Glomerular visceral epithelial cell (primary cell): ENCODE results near the gene FBLN2.
"Not testable (repeated sequence)": the region's sequence is repeated elsewhere in the genome, so short reads cannot be mapped to it uniquely, and the experiment has no call there.

Source experiments
- DNase-seq: peaks from one replicate; pipeline ENCODE4 v3.0.0-alpha.2; 2016; ENCODE audit errors: extremely low spot score

The FBLN2 gene

DNA sequence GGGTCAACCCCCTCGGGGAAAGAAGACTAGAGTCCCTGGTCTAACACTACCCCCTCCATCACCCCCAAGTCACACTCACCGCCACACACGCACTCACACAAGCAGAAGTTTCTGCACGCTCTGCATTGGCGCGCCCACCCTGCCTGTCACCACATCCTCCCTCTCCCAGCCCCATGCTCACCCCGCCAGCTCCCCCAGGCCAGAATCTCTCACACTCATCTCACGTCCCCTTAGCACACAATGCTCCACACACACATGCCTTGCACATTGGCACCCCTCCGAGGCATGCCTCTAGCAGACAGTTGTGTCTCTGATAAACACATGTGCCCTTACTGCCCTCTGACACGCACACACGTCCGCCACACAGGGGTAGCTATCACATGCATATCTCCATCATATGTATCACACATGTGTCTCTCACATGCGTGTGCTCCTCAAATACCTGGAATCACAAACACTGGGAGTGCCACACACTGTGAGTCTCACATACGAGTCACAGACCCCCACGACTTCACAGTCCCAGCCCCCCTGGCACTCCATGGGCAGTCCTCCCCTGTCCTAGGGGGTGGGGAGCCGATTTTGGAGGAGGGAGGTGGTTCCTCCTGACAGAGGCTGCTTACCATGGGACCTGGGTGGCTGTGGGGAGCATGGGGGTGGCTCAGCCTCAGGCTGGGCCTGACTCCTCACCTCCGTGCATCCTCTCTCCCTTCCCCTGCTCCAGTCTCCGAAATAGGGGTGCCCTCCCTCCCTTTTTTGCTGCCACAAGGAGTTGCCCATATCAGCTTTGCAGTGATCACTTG is 898 bp downstream of the FBLN2 start:
- no peak for DNase-seq

- DNase-seq: no peak
Measured at GRCh38 chr3:13550423-13550690, 1.4 kb downstream of the FBLN2 start.

GRCh38 chr3:13550791-13551360 is 2.0 kb downstream of the FBLN2 start:
- DNase-seq: no peak

- no peak for DNase-seq
Measured at GRCh38 chr3:13552857-13553652, 4.1 kb downstream of the FBLN2 start.

- DNase-seq: no peak
Measured at GRCh38 chr3:13553686-13554085, 4.8 kb downstream of the FBLN2 start.

GRCh38 chr3:13555753-13556152 is 6.8 kb downstream of the FBLN2 start:
- no peak for DNase-seq

DNA sequence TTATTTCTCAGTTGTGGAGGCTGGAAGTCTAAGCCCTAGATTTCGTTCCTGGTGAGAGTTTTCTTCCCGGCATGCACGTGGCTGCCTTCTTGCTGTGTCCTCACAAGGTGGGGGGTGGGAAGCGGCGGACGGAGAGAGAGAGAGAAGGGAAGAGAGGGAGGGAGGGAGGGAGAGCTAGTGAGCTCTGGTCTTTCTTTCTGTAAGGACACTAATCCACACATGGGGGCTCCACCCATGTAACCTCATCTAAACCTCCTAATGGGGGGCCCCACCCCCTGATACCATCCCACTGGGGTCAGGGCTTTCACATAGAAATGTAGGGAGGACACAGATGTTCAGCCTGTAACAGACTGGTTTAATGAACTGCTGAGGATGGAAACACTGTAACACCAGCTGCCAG is 7.3 kb downstream of the FBLN2 start:
- no peak for DNase-seq

- DNase-seq: no peak
Measured at GRCh38 chr3:13556917-13557316, 8.0 kb downstream of the FBLN2 start.

GRCh38 chr3:13557417-13557816 is 8.5 kb downstream of the FBLN2 start:
- no peak for DNase-seq

- no peak for DNase-seq
Measured at GRCh38 chr3:13557926-13558325, 9.0 kb downstream of the FBLN2 start.

DNA sequence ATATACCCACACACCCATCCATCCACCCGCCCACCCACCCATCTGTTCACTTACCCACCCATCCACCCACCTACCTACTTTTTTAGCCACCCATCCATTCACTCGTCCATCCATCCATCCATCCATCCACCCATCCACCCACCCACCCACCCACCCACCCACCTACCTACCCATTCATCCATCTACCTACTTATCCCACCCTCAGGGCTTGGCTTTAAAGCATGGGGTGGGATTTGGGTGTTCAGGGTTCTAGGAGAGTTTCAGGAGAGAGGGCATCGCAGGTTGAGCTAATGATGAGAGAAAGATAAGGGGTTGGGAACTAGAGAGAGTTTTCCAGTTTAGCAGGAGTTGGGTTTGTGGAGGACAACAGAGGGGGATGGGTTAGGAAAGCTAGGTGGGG is 9.7 kb downstream of the FBLN2 start:
- DNase-seq: no peak

GRCh38 chr3:13559764-13560525 is 11.0 kb downstream of the FBLN2 start:
- DNase-seq: no peak

DNA sequence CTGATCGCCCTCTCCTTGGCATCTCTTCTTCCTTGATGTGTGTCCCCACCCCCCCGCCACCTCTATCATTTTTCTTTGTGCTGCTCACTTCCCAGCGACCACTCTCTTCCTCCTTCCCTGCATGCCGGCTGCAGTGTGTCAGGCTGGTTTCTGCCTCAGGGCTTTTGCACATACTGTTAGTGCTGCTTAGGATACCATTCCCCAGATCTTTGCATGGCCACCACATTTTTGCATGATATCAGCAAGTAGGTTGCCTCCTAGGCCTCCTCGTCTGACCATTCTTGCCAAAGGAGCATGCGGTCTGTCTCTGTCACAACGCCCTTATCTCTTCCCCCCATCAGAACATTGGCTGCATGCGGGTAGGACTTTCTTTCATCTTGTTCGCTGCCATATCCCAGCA is 12.5 kb downstream of the FBLN2 start:
- DNase-seq: no peak

GRCh38 chr3:13561967-13562366 is 13.0 kb downstream of the FBLN2 start:
- no peak for DNase-seq

DNA sequence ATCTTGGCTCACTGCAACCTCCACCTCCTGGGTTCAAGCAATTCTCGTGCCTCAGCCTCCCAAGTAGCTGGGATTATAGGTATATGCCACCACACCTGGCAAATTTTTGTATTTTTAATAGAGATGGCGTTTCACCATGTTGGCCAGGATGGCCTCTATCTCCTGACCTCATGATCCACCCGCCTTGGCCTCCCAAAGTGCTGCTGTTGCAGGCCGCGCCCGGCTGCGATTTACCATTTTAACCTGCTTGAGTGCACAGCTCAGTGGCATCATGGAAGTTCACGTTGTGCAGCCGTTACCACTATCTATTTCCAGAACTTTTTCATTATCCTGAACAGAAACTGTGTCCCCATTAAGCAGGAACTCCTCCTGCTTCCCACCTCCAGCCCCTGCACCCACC is 13.5 kb downstream of the FBLN2 start:
- DNase-seq: not testable (repeated sequence)

DNA sequence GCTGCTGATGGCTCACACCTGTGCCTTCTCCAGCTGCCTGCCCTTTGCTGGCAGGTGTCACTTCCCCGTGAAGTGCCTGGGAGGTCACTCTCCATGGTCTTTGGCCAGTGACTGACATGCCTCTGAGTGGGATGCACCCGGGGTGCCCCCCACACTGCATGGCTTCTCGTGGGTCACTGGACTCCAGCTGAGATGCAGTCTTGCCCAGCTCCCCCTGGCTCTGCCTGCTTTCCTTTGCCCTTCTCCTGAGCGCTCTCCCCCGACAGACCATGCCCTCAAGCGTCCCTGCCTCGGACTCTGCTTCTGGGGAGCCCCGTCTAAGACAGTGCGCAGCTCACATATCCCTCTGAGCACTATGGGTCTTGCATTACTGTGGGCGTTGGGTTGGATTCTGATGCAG is 14.4 kb downstream of the FBLN2 start:
- DNase-seq: no peak

GRCh38 chr3:13563911-13564310 is 15.0 kb downstream of the FBLN2 start:
- DNase-seq: no peak

DNA sequence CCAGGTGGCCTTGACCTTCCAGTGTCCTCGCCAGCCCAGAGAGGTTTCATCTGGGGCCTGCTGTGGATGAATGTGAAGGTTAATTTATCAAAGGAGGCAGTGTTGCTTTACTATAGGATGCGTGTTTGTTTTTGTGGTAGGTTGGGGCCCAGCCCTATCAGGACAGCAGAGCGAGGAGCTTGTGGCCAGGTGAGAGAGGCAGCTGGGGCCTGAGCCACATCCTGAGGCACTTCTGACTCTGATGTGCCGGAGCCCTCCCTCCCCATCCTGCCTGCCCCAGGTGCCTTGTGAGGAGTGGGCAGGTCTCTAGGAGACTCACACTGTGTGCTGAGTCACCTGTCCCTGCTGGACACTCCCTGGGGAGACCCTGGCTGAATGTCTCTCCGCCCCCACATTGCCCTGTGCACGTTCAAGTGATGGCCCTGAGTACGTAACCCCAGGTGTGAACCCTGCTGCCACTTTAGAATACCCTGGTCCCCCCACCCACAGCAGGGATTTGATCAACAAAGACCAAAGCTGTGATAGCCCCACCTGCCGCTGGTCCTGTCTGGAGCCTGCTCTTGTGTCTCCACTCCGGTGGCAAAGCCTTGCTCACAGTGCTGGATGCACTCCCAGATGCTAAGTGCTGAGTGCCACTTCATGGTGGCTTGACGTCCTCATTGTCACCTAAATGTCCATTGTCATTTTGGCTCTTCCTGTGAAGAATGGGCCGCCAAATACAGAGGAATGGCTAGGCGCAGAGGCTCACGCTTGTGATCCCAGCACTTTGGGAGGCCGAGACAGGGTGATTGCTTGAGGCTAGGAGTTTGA is 16.0 kb downstream of the FBLN2 start:
- no peak for DNase-seq

GRCh38 chr3:13565581-13566452 is 16.9 kb downstream of the FBLN2 start:
- no peak for DNase-seq

DNA sequence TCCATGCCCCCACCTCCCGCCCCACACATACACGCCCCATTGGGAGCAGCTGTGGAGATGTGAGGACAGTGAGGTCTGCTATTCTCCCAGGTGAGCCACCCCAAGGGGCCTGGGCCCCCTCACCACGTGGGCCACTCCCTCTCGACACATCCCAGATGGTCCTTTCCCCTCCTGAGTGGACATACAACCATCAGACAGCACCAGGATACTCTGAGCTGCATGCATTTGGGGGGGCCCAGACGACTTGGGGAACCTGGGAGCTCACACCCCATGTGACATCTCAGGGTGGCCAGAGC is 17.5 kb downstream of the FBLN2 start:
- DNase-seq: no peak
